Activated naive CD4-positive, alpha-beta T cell treated with anti-CD3 and anti-CD28 coated beads for 36 hours (primary cell): Measurements from ENCODE around the gene TH. TPM values are rescaled to one million over a fixed set of nuclear protein-coding genes. Genes with fewer than 3 reads are reported as not detected.

Source experiments
- CTCF ChIA-PET: fragments of 350-600 bp; sonication (Branson Sonifier 250); formaldehyde crosslinking; loops from one replicate; lab custom pipeline; 2021; ENCODE audit warnings: antibody characterized with exemption; lab: Charles Lee
- DNase-seq: peaks from one replicate; pipeline ENCODE4 v3.0.0-alpha.2; 2020
- H3K27ac Mint-ChIP-seq: one replicate; pipeline ENCODE4 v1.8.0; 2021; ENCODE audit warnings: mild to moderate bottlenecking, mixed read lengths
- H3K27me3 Mint-ChIP-seq: one replicate; pipeline ENCODE4 v1.8.0; 2021; ENCODE audit warnings: low read depth, mixed read lengths
- H3K36me3 Mint-ChIP-seq: one replicate; pipeline ENCODE4 v1.8.0; 2021; ENCODE audit warnings: low read depth, mixed read lengths
- H3K4me1 Mint-ChIP-seq: one replicate; pipeline ENCODE4 v1.8.0; 2021; ENCODE audit warnings: low read depth, mixed read lengths
- H3K4me3 Mint-ChIP-seq: one replicate; pipeline ENCODE4 v1.8.0; 2021; ENCODE audit warnings: mild to moderate bottlenecking, moderate library complexity, mixed read lengths
- H3K9me3 Mint-ChIP-seq: one replicate; pipeline ENCODE4 v1.8.0; 2021; ENCODE audit warnings: mixed read lengths
- intact Hi-C: fragments of 100-400 bp; cut with micrococcal nuclease; formaldehyde crosslinking; loops from one replicate; pipeline ENCODE4 v1.15.1; 2023
- total RNA-seq, 2 experiments: library from RNA; stranded (reverse); gene quantifications; one replicate each; pipeline ENCODE4 v1.2.3, GENCODE V29; 2021

TH gene
- total RNA-seq, 2 experiments from 2014 or later: not detected

DNA sequence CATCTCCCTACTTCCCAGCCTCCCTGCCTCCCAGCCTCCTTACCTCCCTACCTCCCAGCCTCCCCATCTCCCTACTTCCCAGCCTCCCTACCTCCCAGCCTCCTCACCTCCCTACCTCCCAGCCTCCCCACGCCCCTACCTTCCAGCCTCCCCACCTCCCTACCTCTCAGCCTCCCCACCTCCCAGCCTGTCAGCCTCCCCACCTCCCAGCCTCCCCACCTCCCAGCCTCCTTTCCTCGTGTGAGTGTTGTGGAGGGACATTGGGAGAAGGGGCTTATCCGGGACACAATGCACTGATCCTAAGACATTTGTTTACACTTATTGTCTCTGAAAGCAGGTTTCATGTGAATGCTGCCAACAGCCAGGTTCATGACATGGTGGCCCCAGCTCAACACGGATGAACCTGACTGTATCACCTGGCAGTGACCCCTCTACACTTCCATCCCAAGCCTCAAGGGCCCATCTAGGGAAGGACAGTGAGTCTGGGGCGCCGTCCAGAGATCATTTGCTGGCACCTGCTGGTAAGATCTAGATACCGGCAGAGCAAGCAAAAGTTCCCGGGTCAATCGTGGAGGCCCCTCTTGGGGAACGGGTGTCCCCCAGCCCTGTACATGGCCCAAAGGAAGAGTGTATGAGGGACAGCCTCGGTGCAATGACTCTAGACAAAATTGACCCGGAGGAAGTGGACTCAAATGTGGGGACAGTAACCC lies 34.5 kb upstream of the TH start:
- Mint-ChIP-seq H3K36me3 (no peaks in the 10 kb centered on the region), H3K4me3 (no peak overlapping the region), H3K9me3 (no peaks in the 10 kb centered on the region), H3K27ac (no peak overlapping the region), H3K27me3 (no peaks in the 10 kb centered on the region), H3K4me1 (no peaks in the 10 kb centered on the region)
- CTCF ChIA-PET: no interaction called here
- intact Hi-C loops: no loop called here
- DNase-seq: no peak

DNA sequence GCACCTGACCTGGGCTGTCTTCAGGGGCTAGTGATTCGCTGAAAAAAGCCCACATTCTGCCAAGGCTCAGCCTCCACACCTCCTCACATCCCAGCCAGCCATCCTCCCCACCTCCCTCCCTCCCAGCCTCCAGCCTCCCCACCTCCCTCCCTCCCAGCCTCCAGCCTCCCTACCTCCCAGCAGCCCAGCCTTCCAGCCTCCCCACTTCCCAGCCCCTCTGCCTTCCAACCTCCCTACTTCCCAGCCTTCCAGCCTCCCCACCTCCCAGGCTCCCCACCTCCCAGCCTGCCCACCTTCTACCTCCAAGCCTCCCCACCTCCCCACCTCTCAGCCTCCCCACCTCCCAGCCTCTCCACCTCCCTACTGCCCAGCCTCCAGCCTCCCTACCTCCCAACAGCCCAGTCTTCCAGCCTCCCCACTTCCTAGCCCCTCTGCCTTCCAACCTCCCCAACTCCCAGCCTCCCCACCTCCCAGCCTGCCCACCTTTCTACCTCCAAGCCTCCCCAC lies 33.7 kb upstream of the TH start:
- H3K36me3 Mint-ChIP-seq: no peaks in the 10 kb centered on the region
- H3K9me3 Mint-ChIP-seq: no peaks in the 10 kb centered on the region
- CTCF ChIA-PET: no interaction called here
- no peak overlapping the region for H3K4me3 Mint-ChIP-seq
- intact Hi-C loops: no loop called here
- no peaks in the 10 kb centered on the region for H3K4me1 Mint-ChIP-seq
- no peak overlapping the region for H3K27ac Mint-ChIP-seq
- peak; percentile 3 for DNase-seq
- H3K27me3 Mint-ChIP-seq: no peaks in the 10 kb centered on the region

DNA sequence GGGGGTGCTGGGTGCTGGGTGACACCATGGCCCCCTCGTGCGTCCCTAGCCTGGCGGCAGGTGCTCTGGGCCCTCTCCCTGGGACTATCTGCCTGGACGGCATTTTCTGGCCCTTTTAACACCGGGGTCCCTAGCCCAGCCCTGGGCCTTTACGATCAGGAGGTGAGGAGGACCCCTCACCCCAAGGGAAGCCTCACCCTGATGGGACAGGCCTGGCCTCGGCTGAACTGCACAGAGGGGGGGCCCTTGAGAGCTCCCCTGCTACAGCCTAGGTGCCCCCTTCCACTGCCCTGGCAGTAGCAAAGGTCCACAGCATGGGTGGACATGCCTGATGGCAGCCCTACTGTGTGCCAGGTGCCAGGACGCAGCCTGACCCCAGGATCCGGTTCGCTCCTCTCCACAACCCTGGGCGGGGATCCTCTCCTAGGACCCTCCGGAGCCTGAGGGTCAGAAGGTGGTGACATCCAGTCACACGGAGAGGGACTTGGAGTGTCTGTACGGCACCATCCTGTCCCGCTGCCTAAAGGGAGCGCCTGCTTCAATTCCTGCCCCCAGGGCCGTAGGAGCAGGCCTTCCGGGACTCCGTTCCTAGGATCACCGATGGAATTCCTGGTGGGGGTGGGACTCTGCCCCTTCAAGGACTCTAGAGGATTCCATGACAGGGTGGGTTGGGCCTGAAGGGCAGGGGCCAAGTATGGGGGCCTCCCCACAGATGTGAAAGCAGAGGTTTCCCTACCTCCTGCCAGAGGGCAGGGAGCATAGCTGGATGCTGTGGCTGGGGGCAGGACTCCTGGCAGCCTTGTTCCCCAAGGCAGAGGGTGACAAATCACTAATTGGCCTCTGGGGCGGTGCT lies 33.0 kb upstream of the TH start:
- intact Hi-C loops: no loop called here
- no peak for DNase-seq
- CTCF ChIA-PET: interaction anchor here (0.6 kb wide), 1 partner anchor 74 kb away, joined by 3 read pairs; no protein-coding TSS in a partner anchor
- no peak overlapping the region for H3K27ac Mint-ChIP-seq
- H3K4me3 Mint-ChIP-seq: no peak overlapping the region
- no peaks in the 10 kb centered on the region for H3K4me1 Mint-ChIP-seq
- no peaks in the 10 kb centered on the region for H3K9me3 Mint-ChIP-seq
- no peaks in the 10 kb centered on the region for H3K27me3 Mint-ChIP-seq
- H3K36me3 Mint-ChIP-seq: no peaks in the 10 kb centered on the region

DNA sequence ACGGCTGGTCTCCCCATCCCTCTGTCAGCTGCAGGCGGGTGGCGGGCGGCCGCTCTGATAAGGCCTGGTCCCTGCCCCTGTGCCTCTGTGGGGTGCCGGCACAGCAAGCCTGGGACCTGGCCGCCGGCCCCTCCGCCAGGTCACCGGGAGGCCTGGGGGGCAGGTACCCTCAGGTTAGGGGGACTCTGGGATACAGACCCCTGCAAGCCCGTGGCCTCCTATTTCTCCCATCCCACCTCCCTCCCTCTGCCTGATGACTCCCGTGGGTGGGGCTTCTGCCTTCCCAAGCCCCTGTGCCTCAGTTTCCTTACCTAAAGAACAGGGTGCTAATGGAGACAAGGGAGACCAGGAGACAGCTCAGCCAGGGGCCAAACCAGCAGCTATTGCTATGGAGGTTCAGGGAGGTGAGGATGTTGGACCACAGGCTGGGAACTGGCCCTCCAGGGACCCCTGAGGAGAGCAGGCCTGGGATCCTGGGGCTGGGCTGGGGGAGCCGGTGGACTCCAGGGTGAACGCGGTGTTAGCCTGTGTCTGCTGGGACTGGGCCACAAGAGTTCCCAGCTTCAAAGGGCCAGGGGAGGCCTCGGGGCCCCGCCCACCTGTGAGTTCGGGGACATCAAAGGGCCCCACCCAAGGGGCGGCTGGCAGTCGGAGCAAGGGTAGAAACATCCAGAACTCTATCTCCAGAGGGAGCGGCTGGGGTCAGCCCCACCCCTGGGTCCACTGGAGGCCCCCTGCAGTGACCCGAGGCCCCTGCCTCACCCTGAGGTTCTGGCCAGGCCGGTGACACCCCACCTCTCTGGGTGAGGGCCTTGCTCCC lies 32.0 kb upstream of the TH start:
- intact Hi-C loops: no loop called here
- no peak for DNase-seq
- CTCF ChIA-PET: interaction anchor here (0.6 kb wide), 2 partner anchors 75 to 217 kb away, joined by 3 read pairs; no protein-coding TSS in a partner anchor

DNA sequence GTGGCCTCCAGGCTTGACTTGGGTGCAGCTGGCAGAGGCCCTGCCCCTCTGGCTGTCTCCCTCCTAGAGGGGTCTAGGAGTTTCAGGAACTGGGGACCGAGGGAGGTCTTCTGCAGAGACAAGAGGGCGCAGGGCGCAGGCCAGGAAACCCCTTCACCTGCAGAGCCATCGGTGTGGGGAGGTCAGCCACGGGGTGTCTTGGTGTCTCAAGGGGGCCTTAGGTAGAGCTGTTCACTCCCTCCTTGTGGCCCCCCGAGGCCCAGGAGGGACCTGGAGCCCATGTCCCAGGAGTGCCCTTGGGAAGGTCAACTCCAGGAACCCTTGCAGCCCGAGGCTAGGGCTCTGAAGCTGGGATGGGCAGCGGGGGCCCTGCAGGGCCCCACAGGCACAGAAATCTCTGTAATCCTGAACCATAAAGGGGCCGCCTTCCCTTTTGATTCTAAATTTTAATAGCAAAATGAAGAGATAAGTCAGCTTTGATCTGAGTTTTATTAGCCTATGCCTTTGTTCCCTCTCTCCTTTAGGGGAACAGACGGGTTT lies 31.4 kb upstream of the TH start:
- H3K9me3 Mint-ChIP-seq: no peaks in the 10 kb centered on the region
- no peaks in the 10 kb centered on the region for H3K36me3 Mint-ChIP-seq
- no peaks in the 10 kb centered on the region for H3K27me3 Mint-ChIP-seq
- H3K4me1 Mint-ChIP-seq: no peaks in the 10 kb centered on the region
- DNase-seq: no peak
- no peak overlapping the region for H3K27ac Mint-ChIP-seq
- intact Hi-C loops: no loop called here
- CTCF ChIA-PET: interaction anchor here (0.6 kb wide), 1 partner anchor 218 kb away, joined by 3 read pairs; no protein-coding TSS in a partner anchor
- no peak overlapping the region for H3K4me3 Mint-ChIP-seq

More for the DNA sequence above, 32.0 kb upstream of the TH start:
- Mint-ChIP-seq H3K4me3 (no peak overlapping the region), H3K36me3 (no peaks in the 10 kb centered on the region), H3K9me3 (no peaks in the 10 kb centered on the region), H3K27ac (no peak overlapping the region), H3K27me3 (no peaks in the 10 kb centered on the region), H3K4me1 (no peaks in the 10 kb centered on the region)

DNA sequence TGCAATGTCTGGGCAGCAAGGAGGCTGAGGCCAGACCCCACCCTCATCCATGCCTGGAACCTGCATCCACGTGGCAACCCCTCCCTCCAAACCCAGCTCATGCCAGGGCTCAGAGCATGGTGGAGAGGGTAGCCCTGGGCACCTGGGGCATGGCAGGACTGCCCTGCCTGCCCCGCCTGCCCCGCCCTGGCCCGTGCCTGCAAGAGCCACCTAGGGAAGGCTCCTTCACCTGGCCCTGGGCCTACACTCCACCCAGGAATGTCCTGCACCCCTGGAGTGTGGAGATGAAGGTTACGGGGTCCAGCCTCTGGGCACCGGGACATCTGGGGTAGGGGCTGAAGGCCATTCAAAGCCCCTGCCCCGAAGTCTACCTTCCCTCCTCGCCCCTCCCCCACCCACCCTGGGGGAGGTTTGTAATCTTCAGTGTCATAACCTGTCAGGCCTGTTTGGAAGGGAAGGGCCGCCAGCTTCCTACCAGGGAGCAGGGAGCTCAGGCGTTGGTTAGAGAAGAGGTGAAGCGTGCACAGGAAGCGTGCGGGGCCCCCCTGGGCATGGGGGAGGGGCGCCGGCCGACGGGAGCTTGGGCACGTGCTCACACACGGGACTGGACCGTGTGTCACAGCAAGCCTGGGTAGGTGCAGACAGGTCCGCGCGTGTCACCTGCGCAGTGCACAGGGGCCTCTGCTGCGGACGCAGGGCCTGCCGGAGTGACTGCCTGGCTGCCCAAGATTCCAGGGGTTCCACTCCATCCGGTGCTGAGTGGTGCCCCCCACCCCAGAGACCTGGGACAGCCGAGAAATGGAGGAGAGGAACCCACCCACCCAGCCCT lies 30.7 kb upstream of the TH start:
- H3K4me3 Mint-ChIP-seq: no peak overlapping the region
- no peak for DNase-seq
- H3K4me1 Mint-ChIP-seq: no peaks in the 10 kb centered on the region
- H3K36me3 Mint-ChIP-seq: no peaks in the 10 kb centered on the region
- H3K27me3 Mint-ChIP-seq: no peaks in the 10 kb centered on the region
- intact Hi-C loops: no loop called here
- CTCF ChIA-PET: no interaction called here
- no peak overlapping the region for H3K27ac Mint-ChIP-seq
- no peaks in the 10 kb centered on the region for H3K9me3 Mint-ChIP-seq

DNA sequence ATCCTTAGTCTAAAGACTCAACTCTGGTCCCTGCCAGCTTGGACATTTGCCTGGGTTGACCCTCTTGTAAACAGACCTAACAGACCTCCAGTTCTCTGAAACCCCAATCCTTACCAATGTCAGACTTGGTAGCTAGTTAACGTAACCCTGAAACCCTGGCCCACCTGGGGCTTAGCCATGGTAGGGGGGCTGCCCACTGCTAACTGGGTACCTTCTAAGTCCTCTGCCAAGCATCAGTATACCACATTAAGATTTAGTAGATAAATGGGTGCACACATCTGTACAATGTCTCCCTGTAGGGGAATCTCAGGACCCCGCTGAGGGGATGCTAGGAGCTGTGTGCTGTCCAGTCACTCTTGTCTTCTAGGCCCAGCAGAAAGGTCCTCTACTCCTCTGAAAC lies 29.9 kb upstream of the TH start:
- Mint-ChIP-seq H3K27me3 (no peaks in the 10 kb centered on the region), H3K36me3 (no peaks in the 10 kb centered on the region), H3K4me1 (no peaks in the 10 kb centered on the region), H3K9me3 (no peaks in the 10 kb centered on the region), H3K4me3 (no peak overlapping the region), H3K27ac (no peak overlapping the region)
- intact Hi-C loops: no loop called here
- CTCF ChIA-PET: no interaction called here
- DNase-seq: no peak

DNA sequence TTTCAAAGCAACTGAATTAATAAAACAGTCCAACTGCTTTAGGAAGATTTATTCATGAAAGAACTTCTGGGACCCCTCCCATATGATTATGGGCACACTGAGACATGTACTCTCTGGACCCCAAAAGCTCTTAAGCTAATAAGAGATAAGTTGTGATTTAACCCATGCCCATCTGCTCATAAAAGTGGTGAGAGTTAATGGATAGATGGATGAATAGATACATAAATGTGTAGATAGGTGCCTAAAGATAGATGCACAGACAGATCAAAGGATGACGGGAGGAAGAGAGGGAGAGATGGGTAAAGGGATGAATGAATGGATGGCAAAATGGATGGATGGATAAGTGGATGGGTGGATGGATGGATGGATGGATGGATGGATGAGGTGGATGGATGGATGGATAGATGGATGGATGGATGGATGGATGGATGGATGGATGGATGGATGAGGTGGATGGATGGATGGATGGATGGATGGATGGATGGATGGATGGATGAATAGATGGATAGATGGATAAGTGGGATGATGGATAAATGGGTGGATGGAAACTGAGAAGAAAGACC lies 29.4 kb upstream of the TH start:
- CTCF ChIA-PET: no interaction called here
- Mint-ChIP-seq H3K9me3 (no peaks in the 10 kb centered on the region), H3K27me3 (no peaks in the 10 kb centered on the region), H3K4me3 (no peak overlapping the region), H3K4me1 (no peaks in the 10 kb centered on the region), H3K27ac (no peak overlapping the region), H3K36me3 (no peaks in the 10 kb centered on the region)
- DNase-seq: no peak
- intact Hi-C loops: no loop called here

DNA sequence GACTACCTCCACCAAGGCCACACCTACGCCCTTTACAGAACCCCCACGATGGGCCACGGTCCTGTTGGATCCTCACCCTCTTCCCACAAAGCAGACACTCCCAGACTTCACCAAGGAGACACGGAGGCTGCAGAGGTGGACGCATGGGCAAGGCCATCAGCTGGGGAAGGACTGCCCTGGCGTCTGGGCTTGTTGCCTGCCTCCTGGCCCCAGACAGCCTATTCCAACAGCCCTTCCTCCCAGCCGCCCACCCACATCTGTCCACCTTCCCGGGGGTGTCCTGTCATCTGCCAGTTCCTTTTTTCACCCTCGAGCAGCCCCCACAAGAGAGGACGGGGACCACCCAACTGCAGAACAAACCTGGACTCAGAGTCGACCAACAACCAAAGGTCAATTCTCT lies 28.9 kb upstream of the TH start:
- Mint-ChIP-seq H3K27me3 (no peaks in the 10 kb centered on the region), H3K4me3 (no peak overlapping the region), H3K9me3 (no peaks in the 10 kb centered on the region), H3K27ac (no peak overlapping the region), H3K36me3 (no peaks in the 10 kb centered on the region), H3K4me1 (no peaks in the 10 kb centered on the region)
- DNase-seq: no peak
- CTCF ChIA-PET: interaction anchor here (1.6 to 3.5 kb wide), 2 partner anchors 102 to 219 kb away, joined by 6 to 27 read pairs; partner anchors contain the start of genes C11orf21 and TSPAN32
- intact Hi-C loops: no loop called here

DNA sequence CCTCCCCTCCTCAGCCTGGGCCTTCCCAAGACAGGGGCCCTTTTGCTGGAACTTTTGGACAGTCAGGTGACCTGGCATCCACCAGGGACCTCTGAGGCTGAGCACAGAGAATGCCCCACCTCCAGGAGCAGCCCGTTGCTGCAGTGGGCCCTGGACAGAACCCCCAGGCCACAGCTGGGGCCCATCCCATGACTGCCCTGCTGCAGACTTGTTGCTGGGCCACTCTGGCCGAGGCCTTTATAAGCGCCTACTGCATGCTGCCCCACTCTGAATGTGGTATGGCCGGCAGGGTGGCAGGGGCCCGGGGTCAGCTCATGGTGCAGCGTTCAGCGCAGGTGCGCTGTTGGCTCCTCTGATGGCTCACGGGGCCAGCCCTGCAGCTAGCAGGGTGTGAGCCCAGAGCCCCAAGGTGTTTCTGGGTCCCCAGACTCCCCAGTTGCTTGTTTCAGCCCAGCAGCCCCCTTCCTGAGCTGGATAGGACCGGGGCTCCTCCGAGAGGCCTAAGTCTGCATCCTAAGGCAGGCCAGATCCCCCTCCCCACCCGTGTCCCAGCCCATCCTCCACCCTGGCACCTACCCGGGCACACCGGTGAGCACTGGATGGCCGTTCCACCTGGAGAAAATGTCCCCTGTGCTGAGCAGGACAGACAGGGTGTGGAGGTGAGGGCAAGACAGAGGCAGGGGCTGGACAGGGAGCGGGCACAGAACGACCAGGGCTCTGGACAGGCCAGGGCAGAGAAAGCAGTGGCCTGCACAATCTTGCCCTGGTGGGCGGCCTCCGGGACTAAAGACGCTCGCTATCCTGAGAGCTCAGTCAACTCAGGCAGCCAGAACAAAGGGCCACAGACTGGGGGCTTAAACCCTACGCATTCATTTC lies 28.1 kb upstream of the TH start:
- H3K36me3 Mint-ChIP-seq: no peaks in the 10 kb centered on the region
- CTCF ChIA-PET: interaction anchor here (1.2 to 3.5 kb wide), 4 partner anchors 13 to 220 kb away, joined by 4 to 27 read pairs (median 8); partner anchors contain the start of genes C11orf21 and TSPAN32
- H3K27me3 Mint-ChIP-seq: no peaks in the 10 kb centered on the region
- H3K4me1 Mint-ChIP-seq: no peaks in the 10 kb centered on the region
- H3K9me3 Mint-ChIP-seq: no peaks in the 10 kb centered on the region
- intact Hi-C loops: loop anchor here (5.0 to 10.0 kb wide), 2 partner anchors 203 to 335 kb away; partner anchors contain the start of gene TSSC4
- no peak overlapping the region for H3K4me3 Mint-ChIP-seq
- H3K27ac Mint-ChIP-seq: no peak overlapping the region
- DNase-seq: no peak
